NCI-H226 (cell line): Measurements from ENCODE around the gene MESD.

Experiments
- DNase-seq: peaks from one replicate; pipeline ENCODE4 v3.0.0-alpha.2; 2015

The MESD gene

GRCh38 chr15:80989518-80990478, at the start of gene MESD:
Gene MESD (minus strand): TSS chr15:80989819. CDS start chr15:80989791, 28 bp downstream.
- DNase-seq, result peak; percentile 93

GRCh38 chr15:81038975-81039607, 49.5 kb upstream of the MESD start:
- DNase-seq, result no peak

GRCh38 chr15:81037952-81038743, 48.5 kb upstream of the MESD start:
- DNase-seq, result no peak

- no peak for DNase-seq
These were observed 43.9 kb upstream of the MESD start for GRCh38 chr15:81033508-81033907.

- DNase-seq, result no peak
These were observed 43.2 kb upstream of the MESD start for GRCh38 chr15:81032818-81033217.

GRCh38 chr15:81032355-81032754, 42.7 kb upstream of the MESD start:
- no peak for DNase-seq

- DNase-seq, result no peak
These were observed 41.6 kb upstream of the MESD start for GRCh38 chr15:81031203-81031602.

GRCh38 chr15:81030301-81030750, 40.7 kb upstream of the MESD start:
- no peak for DNase-seq

- peak; percentile 80 for DNase-seq
These were observed 40.0 kb upstream of the MESD start for GRCh38 chr15:81029414-81030300.

- peak; percentile 97 for DNase-seq
These were observed 37.4 kb upstream of the MESD start for GRCh38 chr15:81026836-81027599.

- no peak for DNase-seq
These were observed 36.2 kb upstream of the MESD start for GRCh38 chr15:81025721-81026370.

- no peak for DNase-seq
These were observed 35.3 kb upstream of the MESD start for GRCh38 chr15:81024936-81025335.

GRCh38 chr15:81024265-81024872, 34.8 kb upstream of the MESD start:
- no peak for DNase-seq

- no peak for DNase-seq
These were observed 34.1 kb upstream of the MESD start for GRCh38 chr15:81023483-81024264.

- no peak for DNase-seq
These were observed 31.7 kb upstream of the MESD start for GRCh38 chr15:81021321-81021720.

- DNase-seq, result no peak
These were observed 28.6 kb upstream of the MESD start for GRCh38 chr15:81018197-81018596.

- no peak for DNase-seq
These were observed 27.0 kb upstream of the MESD start for GRCh38 chr15:81016489-81017068.

- no peak for DNase-seq
These were observed 26.2 kb upstream of the MESD start for GRCh38 chr15:81015621-81016488.
